HG03460 (cell line): ENCODE measurements around the gene KCNK4.
"Not testable (repeated sequence)": the region's sequence is repeated elsewhere in the genome, so short reads cannot be mapped to it uniquely, and the experiment has no call there.

Source experiments
- ATAC-seq: cut with Tn5 transposase; IDR thresholded peaks from one replicate; pipeline ENCODE4 v1.9.1; 2021; ENCODE audit not compliant: unreplicated experiment

The KCNK4 gene

GRCh38 chr11:64305691-64306562, 14.8 kb downstream of the KCNK4 start:
- no peak for ATAC-seq

DNA sequence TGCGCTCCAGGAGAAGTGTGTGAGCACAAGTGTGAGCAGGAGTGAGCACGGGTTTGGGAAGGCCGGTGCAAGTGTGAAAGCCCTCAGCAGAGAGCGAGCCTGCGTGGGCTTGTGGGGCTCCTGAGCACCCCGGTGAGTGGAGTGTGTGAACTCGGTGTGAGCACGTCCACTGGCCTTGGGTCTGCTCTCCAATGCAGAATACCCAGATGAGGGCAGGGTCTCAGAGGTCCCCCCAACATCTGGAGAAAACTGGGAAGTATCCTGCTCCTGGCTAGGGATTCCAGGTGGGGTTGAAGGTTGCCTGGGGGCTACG, 15.4 kb downstream of the KCNK4 start:
- ATAC-seq: no peak

GRCh38 chr11:64306876-64307622, 15.9 kb downstream of the KCNK4 start:
- ATAC-seq: no peak

DNA sequence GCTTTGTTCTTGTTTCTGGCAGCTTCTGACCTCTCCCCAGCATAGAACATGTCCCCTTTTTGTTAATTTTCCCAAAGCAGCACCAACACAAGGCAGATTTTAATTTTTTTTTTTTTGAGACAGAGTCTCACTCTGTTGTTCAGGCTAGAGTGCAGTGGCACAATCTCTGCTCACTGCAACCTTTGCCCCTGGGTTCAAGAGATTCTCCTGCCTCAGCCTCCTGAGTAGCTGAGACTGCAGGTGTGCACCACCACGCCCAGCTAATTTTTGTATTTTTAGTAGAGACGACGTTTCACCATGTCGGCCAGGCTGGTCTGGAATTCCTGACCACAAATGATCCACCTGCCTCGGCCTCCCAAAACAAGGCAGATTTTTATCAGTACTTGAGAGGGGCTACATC, 16.7 kb downstream of the KCNK4 start:
- ATAC-seq: not testable (repeated sequence)

DNA sequence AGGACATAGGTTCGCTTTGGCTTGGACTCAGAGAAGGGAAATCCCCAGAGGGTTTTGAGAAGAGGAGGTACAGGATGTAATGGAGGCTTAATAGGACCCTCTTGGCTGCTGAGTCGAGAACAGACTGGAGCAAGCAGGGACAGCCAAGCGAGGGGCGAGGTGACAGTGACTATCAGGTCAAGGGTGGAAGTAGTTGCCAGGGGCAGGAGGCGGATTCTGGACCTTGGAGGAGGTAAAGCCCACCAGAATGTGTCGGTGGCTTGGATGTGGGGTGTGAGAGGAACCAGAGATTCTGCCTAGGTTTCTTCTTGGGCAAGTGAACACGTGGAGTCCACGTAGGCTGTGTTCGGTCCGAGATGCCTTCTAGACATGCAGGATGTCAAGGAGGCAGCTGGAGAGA, 21.8 kb downstream of the KCNK4 start:
- no peak for ATAC-seq

GRCh38 chr11:64313491-64314145, 22.5 kb downstream of the KCNK4 start:
- no peak for ATAC-seq

DNA sequence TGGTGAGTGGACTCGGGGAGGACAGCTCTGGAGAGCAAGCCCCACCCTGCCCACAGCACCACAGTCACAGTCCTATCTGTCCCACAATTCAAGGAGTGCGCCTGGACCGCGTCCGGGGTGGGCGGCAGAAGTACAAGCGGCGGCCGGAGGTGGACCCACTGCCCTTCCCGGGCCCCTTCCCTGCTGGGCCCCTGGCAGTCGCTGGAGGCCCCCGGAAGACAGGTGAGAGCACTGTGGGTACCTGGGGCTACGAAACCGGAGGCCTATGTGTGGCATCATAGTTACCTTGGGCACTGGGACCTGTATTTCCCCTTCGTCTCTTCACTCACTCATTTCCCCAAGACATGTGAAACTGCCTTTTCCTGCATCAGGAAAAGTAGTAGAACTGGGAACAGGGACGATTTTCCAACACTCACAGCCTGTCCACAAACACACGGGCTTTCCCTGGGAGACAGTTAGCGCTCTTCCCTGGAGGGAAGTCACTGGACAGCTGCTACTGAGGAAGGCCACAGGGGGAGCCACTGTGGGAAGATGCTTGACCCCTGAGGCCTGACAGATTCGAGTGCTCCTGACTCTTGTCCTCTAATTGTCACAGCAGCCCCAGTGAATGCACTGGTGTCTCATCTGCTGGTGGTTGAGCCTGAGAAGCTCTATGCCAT, 23.2 kb downstream of the KCNK4 start:
- ATAC-seq: no peak

DNA sequence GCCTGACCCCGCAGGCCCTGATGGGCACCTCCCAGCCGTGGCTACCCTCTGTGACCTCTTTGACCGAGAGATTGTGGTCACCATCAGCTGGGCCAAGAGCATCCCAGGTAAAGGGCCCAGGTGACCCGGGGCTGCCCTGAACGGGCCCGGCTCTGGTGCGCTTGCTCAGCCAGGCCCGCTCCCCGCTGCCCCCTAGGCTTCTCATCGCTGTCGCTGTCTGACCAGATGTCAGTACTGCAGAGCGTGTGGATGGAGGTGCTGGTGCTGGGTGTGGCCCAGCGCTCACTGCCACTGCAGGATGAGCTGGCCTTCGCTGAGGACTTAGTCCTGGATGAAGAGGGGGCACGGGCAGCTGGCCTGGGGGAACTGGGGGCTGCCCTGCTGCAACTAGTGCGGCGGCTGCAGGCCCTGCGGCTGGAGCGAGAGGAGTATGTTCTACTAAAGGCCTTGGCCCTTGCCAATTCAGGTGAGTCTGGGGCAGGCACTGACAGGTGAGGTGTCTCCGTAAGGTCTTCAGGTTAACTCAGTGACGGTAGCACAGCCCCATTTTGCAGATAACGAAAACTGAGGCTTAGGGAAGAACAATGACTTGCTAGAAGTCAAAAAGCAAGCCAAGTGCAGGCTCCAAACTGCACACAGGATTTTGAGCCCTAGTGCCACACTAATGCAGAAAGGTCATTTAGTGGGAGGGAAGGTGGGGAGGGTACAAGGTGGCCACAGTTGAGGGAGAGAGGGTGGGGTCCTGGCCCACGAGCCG, 23.9 kb downstream of the KCNK4 start:
- no peak for ATAC-seq

DNA sequence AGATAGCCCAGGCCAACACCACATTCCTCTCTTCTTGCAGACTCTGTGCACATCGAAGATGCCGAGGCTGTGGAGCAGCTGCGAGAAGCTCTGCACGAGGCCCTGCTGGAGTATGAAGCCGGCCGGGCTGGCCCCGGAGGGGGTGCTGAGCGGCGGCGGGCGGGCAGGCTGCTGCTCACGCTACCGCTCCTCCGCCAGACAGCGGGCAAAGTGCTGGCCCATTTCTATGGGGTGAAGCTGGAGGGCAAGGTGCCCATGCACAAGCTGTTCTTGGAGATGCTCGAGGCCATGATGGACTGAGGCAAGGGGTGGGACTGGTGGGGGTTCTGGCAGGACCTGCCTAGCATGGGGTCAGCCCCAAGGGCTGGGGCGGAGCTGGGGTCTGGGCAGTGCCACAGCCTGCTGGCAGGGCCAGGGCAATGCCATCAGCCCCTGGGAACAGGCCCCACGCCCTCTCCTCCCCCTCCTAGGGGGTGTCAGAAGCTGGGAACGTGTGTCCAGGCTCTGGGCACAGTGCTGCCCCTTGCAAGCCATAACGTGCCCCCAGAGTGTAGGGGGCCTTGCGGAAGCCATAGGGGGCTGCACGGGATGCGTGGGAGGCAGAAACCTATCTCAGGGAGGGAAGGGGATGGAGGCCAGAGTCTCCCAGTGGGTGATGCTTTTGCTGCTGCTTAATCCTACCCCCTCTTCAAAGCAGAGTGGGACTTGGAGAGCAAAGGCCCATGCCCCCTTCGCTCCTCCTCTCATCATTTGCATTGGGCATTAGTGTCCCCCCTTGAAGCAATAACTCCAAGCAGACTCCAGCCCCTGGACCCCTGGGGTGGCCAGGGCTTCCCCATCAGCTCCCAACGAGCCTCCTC, 24.8 kb downstream of the KCNK4 start:
- ATAC-seq: not testable (repeated sequence)

DNA sequence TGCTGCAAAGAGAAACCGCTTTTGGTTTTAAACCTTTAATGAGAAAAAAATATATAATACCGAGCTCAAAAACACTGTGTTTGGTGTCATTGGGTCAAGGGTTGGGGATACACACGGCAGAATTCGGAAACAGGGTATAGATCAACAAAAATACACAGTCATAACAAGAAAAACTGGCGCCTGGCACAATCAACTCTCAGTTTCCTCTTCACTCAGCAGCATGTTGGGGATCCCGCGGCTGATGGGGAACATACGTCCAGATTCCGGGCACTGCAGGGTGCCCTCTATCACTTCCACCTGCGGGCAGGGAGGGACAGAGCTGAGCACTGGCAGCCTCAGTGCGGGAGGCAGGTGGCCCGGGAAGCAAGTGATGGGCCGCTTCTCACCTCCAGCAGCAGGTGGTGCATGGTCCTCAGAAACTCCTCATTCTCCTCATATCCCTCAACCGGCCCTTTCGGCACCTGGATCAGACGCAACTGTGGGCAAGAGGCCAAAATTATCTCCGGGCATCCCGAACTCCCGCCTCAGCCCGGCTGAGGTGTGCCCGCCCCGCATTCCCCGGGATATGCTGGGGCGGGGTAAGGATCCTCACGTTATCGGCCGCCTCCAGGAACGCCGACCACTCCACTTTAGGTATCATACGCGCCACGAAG, 25.7 kb downstream of the KCNK4 start:
- ATAC-seq: peak; percentile 2

GRCh38 chr11:64317325-64317960, 26.3 kb downstream of the KCNK4 start, which contains the start of gene TRMT112:
Gene TRMT112 (minus strand): TSS chr11:64317559. CDS start chr11:64317526, 33 bp downstream.
- ATAC-seq: peak; percentile 58

DNA sequence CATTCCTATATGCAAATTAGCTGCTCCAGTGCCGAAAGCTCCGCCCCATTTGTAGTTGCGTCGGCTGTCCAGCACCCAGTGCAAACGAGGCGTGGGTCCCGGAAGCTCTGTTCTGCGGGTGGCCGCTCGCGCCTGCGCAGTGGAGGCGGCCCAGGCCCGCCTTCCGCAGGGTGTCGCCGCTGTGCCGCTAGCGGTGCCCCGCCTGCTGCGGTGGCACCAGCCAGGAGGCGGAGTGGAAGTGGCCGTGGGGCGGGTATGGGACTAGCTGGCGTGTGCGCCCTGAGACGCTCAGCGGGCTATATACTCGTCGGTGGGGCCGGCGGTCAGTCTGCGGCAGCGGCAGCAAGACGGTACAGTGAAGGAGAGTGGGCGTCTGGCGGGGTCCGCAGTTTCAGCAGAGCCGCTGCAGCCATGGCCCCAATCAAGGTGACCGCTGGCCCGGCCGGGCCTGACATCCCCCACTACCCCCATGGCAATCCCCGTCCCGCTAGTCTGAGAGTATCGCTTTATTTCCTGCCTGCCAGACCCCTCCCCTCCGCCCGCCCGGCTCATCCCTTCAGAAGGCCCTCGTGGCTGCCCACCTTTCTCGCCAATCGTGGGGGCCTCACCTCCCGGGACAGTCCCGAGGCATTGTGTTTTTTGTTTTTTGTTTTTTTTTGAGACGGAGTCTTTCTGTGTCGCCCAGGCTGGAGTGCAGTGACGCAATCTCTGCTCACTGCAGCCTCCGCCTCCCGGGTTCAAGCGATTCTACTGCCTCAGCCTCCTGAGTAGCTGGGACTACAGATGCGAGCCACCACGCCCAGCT, 27.1 kb downstream of the KCNK4 start, which contains the start of gene PRDX5:
Gene PRDX5, plus strand, starts transcription at position 161 of the 805 bp plus-strand sequence. Its CDS starts 95 bp downstream, at position 256.
- peak; percentile 72 for ATAC-seq

- no peak for ATAC-seq
Measured at GRCh38 chr11:64318766-64319761, 28.0 kb downstream of the KCNK4 start.

- no peak for ATAC-seq
Measured at GRCh38 chr11:64320556-64320955, 29.5 kb downstream of the KCNK4 start.

GRCh38 chr11:64321026-64321425, 29.9 kb downstream of the KCNK4 start:
- no peak for ATAC-seq

DNA sequence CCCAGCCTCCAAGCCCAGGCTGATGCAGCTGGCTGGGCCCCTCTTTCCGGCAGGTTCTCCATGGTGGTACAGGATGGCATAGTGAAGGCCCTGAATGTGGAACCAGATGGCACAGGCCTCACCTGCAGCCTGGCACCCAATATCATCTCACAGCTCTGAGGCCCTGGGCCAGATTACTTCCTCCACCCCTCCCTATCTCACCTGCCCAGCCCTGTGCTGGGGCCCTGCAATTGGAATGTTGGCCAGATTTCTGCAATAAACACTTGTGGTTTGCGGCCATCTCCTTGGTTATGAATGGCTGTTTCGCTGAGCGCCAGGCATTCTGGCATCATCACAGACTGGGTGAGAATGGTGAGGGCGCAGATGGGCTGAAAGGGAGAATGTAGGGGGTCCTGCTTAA, 30.4 kb downstream of the KCNK4 start:
- no peak for ATAC-seq

- no peak for ATAC-seq
Measured at GRCh38 chr11:64322925-64323260, 31.8 kb downstream of the KCNK4 start.
